EL (cell line): ENCODE measurements around the gene PARVG.
"Not testable (repeated sequence)": the region's sequence is repeated elsewhere in the genome, so short reads cannot be mapped to it uniquely, and the experiment has no call there.

ENCODE experiments used
- DNase-seq: peaks from one replicate; pipeline ENCODE4 v3.0.0-alpha.2; 2016

PARVG gene

DNA sequence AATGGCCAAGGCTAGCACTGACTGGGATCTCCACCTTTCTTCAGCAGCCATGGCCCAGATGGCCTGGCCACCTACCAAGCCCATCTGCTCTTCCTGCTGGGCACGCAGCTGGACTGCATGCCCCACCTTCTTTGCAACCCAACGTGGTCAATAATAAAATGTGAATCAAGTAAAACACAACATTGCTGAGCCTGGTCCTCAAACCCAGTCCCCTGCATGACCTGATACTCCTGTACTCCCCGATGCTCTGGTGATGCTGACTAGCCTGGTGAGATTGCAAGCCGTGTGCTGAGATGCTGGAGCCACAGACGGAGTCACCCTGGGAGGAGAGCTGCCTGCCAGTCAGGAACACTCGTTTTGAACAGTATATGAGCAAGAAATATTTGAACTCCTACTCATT, 34.0 kb downstream of the PARVG start:
- DNase-seq, result no peak

DNA sequence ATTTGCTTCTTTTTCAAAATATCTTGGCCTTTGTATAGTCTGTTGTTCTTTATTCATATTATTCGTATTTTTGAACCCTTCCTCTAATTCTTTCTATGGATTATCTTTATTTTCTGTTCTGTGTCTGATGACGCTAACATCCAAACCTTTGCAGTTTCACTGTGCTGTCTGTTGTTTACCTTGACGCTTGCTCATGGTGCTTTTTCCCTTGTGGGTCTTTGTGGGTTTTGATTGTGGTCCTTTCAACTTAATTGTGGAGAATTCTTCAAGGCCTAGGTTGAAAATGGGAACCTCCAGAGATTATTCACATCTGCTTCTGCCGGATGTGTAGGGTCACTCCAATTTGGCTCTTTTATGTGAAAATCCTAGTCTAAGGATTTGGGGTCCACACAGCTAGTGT, 34.6 kb downstream of the PARVG start:
- no peak for DNase-seq

DNA sequence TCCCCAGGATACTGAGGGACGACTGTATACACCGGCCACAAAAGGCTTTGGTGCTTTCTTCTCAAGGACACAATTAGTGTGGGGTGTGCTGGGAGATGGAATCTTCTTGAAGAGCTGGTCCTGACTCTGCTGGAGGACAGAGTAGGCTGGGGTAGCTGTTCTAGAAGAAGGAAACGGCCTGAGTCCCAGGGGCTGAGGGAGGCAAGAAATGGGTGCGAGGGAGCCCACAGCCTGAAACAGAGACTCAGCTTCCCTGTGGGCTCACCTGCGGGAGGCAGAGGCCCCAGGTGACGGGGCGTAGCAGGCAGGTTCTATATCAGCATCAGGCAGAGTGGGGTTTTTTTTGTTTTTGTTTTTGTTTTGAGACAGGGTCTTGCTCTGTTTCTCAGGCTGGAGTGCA, 36.6 kb downstream of the PARVG start:
- no peak for DNase-seq

DNA sequence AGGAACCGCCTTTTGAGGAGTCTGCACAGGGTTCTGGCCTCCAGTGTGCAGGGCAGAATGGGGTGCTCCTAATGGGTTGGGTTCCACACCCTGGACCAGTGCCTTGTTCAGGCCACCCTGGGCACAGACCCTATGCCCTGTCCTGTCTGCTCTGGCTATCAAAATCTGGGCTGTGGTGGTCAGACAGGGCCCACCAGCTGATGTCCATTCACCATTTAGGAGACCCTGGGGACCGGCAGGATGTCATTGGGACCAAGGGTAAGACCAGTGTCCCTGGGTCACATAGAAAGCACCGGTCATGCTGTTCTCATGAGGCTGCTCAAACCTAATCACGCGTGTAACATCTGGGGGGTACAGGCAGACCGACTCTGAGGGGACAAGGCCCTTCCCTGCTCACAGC, 37.3 kb downstream of the PARVG start:
- DNase-seq, result no peak

DNA sequence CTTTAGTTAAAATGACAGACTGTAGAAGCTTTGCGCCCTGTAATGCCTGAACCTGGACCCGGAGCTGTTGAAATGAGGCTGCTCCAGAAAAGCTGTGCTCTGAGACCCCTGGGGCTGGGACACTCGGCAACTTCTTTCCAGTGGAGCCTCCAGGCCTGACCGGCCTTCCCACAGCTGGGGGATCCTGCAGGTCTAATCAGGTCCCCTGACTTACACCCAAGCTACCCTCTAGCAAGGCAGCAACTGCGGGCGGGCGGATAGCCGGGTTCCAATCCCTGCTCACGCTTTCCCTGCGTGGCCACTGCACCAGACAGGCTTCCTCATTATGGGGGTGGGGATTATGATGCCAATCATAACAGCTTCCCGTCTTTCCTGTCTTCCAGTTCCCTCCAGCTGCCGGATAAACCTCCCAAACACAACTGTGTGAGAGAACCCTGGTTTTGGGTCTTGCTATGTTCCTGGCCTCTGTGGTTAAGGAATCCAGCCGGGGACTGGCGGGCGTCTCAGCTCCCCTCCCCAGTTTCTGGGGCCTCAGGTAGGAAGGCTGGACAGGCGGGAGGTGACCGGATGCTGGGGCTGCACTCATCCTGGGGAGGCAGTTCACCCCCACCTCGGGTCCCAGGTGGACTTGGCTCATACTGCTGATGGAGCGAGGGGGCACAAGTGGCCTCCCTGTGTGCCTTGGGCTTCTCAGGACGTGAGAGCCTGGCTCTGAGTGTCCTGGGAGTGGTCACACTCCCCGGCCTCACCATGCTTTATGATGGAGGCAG, 38.6 kb downstream of the PARVG start:
- DNase-seq, result no peak

DNA sequence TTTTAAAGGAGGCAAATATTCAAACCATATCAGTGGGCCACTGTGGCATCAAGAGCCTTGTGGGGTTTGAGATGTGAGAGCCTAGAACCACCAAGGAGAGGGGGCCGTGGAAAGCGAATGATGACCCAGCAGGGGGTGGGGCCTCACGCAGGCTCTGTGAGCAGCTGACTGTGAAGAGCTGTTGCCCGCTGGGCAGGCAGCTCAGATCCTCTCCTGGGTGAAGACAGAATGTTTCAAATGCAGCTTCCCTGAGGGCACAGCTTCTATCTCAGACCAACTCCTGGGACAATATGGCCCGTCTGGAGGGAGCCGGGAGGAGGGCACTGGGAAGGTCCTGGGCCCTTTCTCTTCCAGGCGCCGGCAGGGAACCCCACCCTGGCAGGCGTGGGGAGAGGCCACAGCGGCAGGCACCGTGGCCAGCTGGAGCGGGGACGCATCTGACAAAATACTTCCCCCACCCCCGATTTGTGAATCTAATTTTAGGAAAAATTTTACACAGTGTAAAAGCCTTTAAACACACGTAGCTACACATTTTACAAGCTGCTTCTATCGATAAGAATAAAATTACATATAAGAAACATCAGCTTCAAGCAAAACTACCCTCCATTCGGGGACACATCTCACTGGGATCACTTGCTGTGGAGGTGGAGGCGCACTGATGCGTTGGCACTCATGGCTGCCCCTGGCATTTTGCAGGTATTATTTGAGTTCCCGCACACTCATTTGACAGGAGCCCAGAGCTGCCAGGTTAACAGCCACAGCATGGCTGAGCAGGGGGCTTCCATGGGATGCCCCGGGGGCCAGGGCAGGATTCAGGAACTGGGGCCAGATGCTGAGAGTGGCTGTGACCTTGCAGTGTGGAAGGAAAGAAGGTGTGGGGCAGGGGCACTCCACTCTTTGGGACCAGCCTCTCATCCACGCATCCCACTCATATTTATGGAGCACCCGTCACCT, 40.3 kb downstream of the PARVG start:
- DNase-seq, result no peak

DNA sequence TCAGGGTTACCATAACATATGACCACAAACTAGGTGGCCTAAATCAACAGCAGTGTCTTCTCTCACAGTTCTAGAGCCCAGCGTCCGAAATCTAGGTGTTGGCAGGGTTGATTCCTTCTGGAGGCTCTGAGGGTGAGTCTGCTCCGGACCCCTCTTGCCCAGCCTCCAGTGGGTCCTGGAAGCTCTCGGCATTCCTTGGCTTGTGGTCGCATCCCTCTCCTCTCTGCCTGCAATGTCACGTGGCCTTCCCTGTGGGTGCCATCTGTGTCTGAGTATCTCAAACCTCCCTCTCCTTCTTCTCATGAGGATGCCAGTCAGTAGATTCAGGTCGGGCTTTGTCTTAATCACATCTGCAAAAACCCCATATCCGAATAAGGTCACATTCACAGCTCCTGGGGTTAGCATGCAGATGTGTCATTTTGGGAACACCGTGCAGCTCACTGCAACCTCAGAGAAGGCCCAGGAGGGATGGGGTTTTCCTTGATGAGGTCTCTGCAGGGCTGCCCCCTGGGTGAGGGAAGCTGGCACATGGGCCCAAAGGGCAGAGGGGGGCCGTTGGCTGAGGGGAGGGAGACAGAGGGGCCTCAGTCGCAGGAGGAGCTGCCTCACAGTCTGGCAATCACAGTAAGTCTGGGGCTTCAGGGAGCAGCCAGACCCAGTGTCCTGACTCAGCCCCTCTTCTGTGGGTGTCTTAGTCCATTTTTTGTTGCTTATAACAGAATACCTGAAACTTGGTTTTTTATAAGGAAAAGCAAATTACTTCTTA, 41.2 kb downstream of the PARVG start:
- DNase-seq, result no peak

DNA sequence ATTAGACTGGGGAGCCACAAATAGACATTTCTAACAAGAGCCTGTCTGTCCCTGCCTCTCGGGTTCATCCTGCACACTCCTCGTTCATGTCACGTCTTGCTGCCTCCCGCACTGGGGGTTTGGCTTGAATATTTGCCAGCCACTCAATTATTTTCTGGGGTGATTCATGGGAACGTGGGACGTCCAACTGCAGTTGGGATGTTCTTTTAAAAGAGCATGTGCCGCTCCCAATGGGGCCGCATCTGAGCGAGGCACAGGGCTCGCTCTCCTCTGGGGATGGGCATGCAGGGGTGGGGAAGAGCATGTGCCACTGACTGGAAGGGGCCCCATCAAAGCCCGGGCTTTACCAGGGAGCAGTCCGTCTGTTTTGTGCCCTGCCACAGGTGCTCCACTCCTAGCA, 43.4 kb downstream of the PARVG start:
- peak; percentile 26 for DNase-seq

DNA sequence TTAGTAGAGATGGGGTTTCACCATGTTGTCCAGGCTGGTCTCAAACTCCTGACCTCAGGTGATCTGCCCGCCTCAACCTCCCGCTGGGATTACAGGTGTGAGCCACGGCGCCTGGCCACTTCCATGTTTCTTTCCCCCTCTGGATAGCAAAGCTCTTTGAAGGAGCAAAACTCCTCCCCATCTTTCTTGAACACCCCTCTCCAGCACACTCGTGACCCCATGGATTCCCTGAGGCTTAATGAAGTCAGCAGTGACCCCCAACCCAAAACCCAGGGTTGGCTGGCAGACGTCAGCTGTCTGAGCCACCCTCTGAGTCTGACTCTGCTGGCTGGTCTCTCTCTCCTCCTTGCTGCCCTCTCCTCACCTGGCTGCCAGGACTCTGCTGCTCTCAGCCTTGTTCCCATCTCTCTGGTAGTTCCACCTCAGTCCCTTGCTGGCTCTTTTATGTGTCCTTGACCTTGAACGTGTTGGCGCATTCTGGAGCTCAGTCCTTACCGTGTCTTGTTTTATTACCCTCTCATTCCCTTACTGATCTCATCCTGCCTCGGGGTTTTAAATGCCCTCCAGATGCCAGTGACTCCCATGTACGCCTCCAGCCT, 44.5 kb downstream of the PARVG start:
- no peak for DNase-seq

DNA sequence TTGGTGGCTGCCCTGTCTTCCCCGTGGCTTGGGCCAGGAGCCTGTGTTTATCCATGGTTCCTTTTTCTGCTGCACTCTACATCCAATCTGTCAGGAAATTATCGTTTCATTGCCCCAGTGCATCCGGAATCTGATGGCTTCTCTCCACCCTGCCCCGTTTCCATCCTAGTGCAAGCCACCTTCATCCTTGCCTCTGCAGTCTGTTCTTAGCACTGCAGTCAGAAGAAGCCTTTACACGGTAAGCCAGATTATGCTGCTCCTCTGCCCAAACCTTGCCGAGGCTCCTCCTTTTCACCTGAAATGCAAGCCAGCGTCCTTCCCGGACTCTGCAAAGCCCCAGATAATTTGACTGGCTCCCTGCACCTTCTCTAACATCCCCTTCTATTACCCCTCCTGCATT, 45.1 kb downstream of the PARVG start:
- DNase-seq, result no peak

DNA sequence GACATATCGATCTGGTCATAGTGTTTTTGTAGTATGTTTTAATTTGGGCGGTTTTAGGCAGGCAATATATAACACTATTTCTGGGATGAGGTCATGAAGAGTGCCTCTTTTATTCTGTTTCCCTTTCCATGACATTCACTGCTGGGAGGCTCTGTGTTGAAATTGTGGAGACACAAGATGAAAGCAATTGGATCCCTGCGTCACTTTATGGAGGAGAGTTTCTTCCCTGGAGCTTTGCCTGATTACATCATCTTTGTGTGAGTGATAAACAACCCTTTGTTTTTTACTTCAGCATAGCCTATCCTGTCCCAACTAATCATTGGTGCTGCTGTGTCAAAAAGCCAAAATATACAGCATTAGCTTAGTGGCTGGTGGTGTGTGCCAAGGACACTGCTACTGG, 48.6 kb downstream of the PARVG start:
- DNase-seq, result no peak

DNA sequence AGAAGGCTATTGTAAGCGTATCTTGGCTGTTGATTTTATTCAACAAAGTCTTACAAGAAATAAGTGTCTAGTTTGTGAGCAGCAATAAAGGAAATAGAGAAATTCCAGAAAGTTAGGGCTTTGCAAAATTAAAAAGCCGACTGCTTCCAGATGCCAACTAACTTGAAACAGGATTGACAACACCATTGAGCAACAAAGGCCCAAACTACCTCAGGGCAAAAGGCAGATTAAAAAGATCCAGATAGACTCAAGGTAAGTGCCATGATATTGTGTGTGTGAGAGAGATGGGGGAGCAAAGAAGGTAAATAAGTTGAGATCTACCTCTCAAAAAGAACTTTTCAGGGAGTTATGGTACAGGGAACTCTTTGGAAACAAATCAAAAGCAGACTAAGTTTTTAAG, 49.1 kb downstream of the PARVG start:
- DNase-seq, result no peak

DNA sequence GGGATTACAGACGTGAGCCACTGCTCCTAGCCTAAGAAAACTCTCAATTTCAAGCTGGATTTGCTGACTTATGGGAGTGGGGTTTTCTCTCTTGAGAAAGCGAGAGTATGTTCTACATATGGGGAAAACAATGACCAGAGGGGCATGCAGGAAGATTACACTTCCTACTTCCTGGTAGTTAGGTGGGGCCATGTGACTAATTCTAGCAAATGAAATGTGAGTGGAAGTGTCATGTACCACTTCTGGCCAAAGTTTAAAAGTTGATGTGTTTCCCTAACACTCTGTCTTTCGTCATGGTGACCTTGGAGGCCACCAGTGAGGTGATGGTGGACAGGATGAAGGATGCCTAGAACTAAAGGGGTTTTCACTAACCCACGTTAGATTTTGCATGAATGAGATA, 50.5 kb downstream of the PARVG start:
- no peak for DNase-seq

DNA sequence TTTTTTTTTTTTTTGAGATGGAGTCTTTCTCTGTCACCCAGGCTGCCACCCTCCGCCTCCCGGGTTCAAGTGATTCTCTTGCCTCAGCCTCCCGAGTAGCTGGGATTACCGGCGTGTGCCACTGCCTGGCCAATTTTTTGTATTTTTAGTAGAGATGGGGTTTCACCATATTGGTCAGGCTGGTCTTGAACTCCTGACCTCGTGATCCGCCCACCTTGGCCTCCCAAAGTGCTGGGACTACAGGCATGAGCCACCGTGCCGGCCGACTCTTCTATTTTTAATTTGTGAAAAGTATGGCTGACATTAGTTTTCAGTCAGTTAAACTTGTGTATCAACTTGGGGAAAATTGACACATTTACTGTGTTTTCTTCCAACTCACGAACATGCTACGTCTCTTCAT, 53.6 kb downstream of the PARVG start:
- not testable (repeated sequence) for DNase-seq

DNA sequence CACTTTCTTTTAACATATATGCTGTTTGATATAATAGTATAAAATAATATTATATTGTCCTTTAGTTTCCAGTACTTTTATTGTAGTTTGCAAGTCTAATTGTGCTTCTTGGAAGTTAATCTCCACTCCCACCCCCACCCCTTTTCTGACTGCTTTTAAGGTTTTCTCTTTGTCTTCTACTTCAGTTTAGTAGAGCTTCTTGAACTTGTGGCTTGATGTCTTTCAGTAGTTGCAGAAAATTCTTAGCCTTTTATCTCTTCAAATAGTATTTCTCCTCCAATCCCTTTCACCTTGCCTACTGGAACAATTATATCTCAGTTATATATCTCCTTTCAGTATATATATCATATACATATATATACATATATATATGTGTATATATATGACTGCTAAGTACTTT, 56.6 kb downstream of the PARVG start:
- DNase-seq, result no peak

DNA sequence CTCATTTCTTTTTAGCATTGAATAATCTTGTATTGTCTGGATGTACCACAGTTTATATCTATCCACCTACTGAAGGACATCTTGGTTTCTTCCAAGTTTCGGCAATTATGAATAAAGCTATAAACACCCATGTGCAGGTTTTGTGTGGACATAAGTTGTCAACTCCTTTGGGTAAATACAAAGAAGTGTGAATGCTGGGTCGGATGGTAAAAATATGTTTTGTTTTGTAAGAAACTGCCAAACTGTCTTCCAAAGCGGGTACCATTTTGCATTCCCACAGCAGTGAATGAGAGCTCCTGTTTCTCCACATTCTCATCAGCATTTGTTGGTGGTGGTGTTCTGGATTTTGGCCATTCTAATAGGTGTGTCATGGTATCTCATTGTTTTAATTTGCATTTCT, 60.4 kb downstream of the PARVG start:
- not testable (repeated sequence) for DNase-seq

DNA sequence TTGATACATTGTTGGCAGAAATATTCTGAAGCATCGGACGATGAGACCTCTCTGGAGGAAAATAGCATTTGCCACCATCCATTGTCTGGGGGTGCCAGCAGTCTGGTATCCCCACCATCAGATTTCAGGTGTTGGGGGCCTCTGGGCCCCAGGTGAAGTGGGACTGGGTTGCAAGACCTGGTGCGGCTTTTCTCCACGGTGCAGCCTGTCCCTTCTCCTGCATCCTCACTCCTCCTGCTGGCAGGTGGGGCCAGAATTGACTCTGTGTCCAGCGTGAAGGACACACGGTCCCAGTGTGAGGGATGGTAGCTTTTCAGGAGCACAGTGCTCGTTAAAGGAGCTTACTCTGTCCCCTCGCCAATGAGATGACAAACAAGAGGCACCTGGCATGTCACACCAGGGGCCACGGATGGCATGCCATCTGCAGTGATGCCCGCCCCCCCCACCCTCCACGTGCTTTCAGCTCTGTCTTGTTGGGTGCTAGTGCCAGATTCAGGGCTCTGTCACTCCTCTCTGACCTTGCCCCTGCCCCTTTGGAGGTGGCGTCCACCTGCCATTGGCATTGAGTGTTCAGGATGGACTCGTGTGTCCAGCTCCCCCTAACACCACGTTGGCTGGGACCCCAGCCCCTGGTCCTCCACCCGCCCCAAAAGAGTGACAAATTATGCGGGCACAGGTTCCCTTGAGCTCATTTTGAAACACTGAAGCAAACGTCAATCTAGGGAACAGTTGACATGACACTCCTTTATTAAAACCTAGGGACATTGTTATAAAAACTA, 62.4 kb downstream of the PARVG start:
- no peak for DNase-seq

DNA sequence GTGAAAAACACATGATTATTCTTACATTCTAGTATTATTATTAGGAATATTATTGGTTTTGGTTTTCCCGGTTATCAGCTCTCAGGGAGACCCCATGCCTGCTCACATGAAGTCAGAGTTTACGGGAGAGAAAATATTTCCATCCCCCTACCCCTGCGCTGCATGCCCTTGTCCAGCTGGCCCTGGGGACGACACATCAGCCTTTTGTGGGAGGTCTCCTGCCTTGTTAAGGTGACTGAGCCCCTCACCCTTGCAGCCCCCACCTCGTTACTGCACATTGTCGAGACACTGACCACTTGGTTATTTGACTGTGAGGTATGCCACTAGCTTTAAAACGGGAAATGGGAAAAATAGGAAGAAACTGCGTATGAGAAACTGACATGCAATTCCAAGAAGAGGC, 63.0 kb downstream of the PARVG start:
- DNase-seq, result no peak

DNA sequence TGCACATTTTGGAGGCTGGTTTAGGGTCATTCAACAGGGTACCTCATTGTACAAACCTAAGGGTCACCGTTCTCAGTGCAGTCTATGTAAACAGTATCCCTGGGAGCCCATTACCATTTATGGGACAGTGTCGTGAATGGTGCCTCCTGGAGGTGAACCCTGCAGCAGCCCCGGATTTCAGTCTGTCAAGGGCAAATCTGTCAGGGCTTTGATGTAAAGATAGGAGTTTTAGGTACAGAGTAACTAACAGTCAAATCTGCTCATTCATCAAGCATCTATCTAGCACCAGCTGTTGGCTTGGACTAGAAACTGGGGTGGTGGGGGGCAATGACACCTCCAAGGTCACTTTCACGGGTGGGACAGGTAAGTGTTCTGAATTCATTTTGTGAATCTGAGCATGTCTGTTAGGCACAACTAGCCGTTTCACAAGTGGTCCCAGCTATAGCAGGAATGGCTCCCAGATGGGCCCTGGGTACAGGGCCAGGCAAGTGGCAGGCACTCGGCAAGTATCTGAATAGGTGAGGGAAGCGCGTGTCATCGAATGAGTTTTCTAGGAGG, 63.6 kb downstream of the PARVG start:
- no peak for DNase-seq

DNA sequence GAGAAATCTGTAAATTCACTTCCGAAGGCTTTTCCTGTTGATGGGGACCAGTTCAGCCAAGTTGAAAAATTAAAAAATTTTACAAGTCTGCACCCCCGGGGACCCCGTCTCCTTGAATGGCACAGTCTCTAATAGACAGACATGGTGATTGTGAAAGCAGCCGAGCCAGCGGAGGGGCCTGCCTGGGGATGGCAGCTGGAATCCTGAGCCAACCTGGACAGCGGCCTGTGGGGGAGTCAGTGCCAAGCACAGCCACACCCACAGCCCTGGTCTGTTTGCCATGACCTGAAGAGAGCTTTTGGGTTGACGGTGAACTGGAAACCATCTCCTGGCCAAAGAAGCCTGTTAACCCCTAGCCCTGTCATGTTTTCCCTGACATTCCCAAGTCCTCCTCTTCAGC, 64.7 kb downstream of the PARVG start:
- no peak for DNase-seq

DNA sequence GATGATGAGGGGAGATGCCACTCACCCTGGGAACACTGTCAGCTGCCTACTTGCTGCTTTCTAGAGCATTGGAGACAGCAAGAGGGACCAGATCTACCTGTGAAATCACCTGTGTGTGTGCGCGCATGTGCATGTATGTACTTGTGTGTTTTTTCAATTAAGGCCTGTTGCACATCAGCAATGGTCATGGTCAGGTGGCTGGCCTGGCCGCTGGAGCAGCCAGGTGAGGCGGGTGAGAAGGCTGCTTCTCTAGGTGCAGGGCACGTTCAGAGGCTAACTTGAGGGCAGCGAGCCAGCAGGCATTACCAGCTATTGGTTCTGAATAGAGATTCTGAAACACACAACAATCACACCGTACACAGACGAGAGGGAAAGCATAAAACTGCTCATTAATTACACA, 65.1 kb downstream of the PARVG start:
- DNase-seq, result no peak
